Activated naive CD8-positive, alpha-beta T cell treated with anti-CD3 and anti-CD28 coated beads, Interleukin-2, amount 50 U/mL, for 24 hours (primary cell): ENCODE measurements around the gene HYLS1.

ENCODE experiments used
- ATAC-seq: fragments of 150-1000 bp; cut with Tn5 transposase; one replicate; pipeline ENCODE4 v1.10.0; 2021
- DNase-seq: peaks from one replicate; pipeline ENCODE4 v3.0.0; 2021
- H3K27ac Mint-ChIP-seq: one replicate; pipeline ENCODE4 v1.8.0; 2021; ENCODE audit warnings: mild to moderate bottlenecking, mixed read lengths
- H3K27me3 Mint-ChIP-seq: one replicate; pipeline ENCODE4 v1.8.0; 2021; ENCODE audit warnings: mixed read lengths
- H3K36me3 Mint-ChIP-seq: one replicate; pipeline ENCODE4 v1.8.0; 2021; ENCODE audit warnings: low read depth, mixed read lengths
- H3K4me1 Mint-ChIP-seq: one replicate; pipeline ENCODE4 v1.8.0; 2021; ENCODE audit warnings: mixed read lengths
- H3K4me3 Mint-ChIP-seq: one replicate; pipeline ENCODE4 v1.8.0; 2021; ENCODE audit warnings: mild to moderate bottlenecking, moderate library complexity, mixed read lengths
- H3K9me3 Mint-ChIP-seq: one replicate; pipeline ENCODE4 v1.8.0; 2021; ENCODE audit warnings: mixed read lengths

Gene HYLS1

DNA sequence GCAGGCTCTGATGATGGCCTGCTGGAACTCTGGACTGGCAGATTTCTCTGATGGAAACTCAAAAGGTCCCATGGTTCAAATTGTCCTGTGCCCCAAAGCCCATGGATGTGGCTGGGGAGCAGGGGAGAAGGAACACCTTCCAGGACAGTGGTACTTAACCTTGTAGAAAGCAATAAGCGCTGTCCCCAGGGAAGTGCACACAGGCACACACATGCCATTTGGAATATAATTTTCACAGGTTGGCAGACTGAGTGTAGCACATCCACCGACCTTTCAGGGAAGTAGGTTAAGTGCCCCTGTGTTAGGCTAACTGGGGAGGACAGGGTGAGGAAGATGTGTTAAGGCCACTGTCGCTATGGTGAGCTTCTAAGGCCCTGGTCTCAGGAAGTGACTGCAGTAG lies 34.7 kb downstream of the HYLS1 start:
- ATAC-seq: no peak
- no peaks in the 10 kb centered on the region for H3K36me3 Mint-ChIP-seq

DNA sequence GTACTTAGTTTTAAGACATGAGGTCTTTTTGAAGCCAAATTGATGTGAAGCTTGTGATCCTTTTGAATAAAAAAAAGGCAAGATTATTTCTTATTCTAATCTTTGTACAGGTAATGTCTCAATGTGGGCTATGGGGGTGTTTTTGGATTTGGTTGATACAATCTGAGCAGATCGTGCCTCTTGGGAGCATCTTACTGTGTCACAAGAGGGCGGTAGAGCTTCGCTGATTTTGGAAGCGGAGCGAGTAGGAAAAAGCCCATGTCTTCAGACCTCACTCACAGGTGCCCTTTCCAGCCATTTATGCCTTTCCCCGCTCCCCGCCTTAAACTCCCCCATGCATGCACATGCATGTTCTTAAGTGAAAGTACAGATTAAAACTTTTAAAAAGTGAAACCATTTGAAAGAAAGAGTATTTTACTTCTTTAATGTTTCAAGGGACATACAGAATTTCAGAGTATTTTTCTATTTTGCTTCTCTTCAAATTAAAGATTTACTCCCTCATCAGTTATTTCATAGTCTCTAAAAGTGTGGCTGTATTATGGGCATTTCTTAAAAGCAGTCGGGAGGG lies 35.6 kb downstream of the HYLS1 start:
- Mint-ChIP-seq H3K27ac (no peak overlapping the region), H3K9me3 (no peaks in the 10 kb centered on the region), H3K36me3 (no peaks in the 10 kb centered on the region), H3K4me1 (no peaks in the 10 kb centered on the region), H3K4me3 (no peak overlapping the region), H3K27me3 (peaks cover 13% of the 10 kb centered on the region)
- ATAC-seq (peak; percentile 68), DNase-seq (peak; percentile 51)

More for the DNA sequence above, 34.7 kb downstream of the HYLS1 start:
- DNase-seq: no peak
- H3K9me3 Mint-ChIP-seq: no peaks in the 10 kb centered on the region
- no peaks in the 10 kb centered on the region for H3K4me1 Mint-ChIP-seq
- H3K27me3 Mint-ChIP-seq: peaks cover 16% of the 10 kb centered on the region
- H3K27ac Mint-ChIP-seq: no peak overlapping the region
- H3K4me3 Mint-ChIP-seq: no peak overlapping the region

DNA sequence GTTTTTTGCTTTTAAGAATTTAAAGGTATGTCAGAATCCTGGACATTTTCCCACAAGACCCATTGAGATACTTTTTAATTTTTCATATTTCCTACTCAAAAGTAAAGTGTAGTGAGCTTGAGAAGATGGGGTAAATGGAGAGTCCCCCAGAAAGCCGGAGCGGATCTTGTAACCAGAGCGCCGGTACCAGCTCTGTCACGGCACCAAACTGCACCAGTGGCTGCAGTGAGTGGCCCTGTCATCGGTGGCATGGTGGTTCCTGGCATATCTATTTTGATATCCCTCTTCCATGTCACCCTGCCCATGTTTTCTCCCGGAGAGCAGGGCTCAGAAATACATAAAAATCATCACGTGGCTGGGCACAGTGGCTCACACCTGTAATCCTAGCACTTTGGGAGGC lies 36.2 kb downstream of the HYLS1 start:
- Mint-ChIP-seq H3K36me3 (no peaks in the 10 kb centered on the region), H3K4me3 (no peak overlapping the region), H3K27me3 (peaks cover 11% of the 10 kb centered on the region), H3K9me3 (no peaks in the 10 kb centered on the region), H3K4me1 (no peaks in the 10 kb centered on the region), H3K27ac (no peak overlapping the region)
- ATAC-seq (no peak), DNase-seq (no peak)

DNA sequence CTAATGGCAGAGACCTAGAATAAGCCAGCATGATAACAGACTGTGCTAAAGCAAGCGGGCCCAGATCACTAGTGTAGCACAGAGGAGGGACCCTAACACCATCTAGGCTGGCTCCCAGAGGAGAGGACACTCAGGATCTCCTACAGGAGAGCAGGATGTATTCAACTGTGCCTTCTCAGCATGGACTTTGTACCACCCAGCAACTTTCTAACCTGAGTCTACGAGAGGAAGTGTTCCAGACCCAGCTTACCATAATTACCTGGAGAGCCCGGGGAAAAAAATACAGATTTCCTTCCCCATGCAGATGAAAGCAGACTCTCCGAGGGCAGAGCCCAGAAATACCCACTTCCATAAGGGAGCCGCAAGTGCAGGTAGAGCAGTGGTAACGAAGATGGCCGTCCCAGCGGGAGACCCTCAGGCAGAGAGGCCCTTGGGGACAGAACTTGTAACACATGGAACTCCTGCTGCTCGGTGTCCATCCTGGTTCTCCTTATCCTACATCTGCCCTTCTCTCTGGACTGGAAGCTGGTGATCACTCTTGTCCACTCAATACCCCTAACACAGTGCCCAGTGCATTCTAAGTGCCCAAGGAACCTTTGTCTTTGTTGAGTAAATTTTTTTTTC lies 37.0 kb downstream of the HYLS1 start:
- no peak overlapping the region for H3K27ac Mint-ChIP-seq
- DNase-seq (no peak), ATAC-seq (no peak)
- no peaks in the 10 kb centered on the region for H3K36me3 Mint-ChIP-seq
- H3K27me3 Mint-ChIP-seq: peaks cover 7% of the 10 kb centered on the region
- no peaks in the 10 kb centered on the region for H3K9me3 Mint-ChIP-seq
- no peaks in the 10 kb centered on the region for H3K4me1 Mint-ChIP-seq
- H3K4me3 Mint-ChIP-seq: no peak overlapping the region

DNA sequence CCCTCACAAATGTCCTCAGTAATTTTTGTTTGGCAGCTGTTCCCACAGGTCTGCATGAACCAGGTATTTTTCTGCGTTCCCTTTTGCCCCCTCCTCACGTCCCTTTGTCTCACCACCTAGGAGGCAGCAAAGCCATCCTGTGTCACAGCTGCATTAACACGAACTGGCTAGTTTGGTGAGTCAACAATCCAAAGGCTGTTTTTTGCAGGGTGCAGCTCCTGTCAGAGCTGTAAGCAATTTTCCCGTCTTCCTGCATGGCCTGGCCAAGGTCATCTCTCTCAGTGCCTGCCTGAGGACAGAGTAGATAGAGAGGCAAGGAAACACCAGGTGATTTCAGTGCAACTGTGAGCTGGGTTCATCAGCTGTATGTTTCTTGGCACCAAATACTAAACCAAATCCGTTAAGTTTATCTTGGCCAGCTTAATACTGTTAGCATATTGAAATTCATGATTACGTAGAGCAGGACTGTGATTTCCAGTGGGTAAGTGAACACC lies 37.8 kb downstream of the HYLS1 start:
- DNase-seq (no peak), ATAC-seq (no peak)
- Mint-ChIP-seq H3K4me3 (no peak overlapping the region), H3K36me3 (no peaks in the 10 kb centered on the region), H3K9me3 (no peaks in the 10 kb centered on the region), H3K4me1 (no peaks in the 10 kb centered on the region), H3K27ac (no peak overlapping the region), H3K27me3 (peaks cover 7% of the 10 kb centered on the region)

DNA sequence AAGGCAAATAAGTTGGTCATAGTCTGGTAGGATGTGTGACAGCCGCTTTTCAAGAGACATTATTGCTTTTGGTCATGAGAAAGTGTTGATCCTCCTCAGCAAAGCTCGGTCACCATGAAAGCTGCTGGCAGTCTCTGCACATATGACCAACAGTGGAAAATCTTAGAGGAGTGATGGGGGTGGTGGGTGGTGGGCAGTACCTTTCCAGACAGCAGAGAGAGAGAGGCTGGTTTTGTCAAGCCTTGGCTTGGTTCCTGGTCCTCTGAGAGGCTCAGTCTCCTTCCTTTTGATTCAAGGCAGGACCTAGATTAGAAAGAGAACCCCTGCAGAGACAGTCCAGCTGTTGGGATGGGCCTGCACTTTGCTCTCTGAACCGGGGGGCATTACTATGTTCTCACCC lies 38.3 kb downstream of the HYLS1 start:
- ATAC-seq (no peak), DNase-seq (no peak)
- Mint-ChIP-seq H3K27me3 (peaks cover 4% of the 10 kb centered on the region), H3K9me3 (no peaks in the 10 kb centered on the region), H3K36me3 (no peaks in the 10 kb centered on the region), H3K4me1 (no peaks in the 10 kb centered on the region), H3K27ac (no peak overlapping the region), H3K4me3 (no peak overlapping the region)

DNA sequence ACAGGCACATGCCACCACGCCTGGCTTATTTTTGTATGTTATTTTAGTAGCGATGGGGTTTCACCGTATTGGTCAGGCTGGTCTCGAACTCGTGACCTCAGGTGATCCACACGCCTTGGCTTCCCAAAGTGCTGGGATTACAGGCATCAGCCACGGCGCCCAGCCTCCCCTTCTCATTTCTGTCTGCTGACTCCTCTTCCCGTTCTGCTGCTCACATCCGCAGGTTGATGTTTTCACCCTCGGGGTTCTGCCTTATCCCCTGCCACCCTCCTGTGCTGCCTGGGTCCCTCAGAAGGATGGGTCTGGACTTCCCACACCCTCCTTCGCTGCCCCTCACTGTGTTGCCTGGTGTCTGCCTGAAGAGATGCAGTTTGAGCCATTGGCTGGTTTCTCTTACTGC lies 39.2 kb downstream of the HYLS1 start:
- Mint-ChIP-seq H3K9me3 (no peaks in the 10 kb centered on the region), H3K36me3 (no peaks in the 10 kb centered on the region), H3K27ac (no peak overlapping the region)

DNA sequence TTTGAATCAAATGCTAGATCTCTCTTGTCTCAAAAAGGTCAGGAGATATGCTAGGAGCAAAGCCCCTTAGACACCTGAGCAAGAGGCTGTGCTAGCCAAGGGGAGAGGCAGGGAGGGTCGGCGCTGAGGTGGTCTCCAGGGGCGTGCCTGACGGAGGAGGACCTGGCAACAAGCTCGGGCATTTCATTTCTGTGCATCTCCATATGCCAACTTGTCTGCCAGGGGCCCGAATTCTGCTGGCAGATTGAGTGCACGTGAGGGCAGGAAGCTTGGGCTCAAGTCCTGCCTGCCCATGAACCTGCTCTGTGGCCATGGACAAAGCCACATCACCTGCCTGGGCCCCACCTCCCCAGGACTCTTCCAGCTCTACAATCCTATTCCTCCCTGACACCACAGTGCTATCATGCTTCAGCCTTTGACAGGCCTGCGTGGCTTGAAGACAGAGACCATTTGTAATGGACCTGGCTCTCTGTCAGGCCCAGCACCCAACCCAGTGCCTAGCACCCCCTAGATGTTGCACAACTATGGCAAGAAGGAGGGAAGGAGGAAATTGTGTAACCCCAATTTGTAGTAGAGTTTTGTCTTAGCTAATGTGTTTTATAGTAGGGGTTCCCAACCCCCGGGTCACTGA lies 42.1 kb downstream of the HYLS1 start:
- Mint-ChIP-seq H3K9me3 (no peaks in the 10 kb centered on the region), H3K27me3 (peaks cover 5% of the 10 kb centered on the region)

More for the DNA sequence above, 39.2 kb downstream of the HYLS1 start:
- peaks cover 4% of the 10 kb centered on the region for H3K27me3 Mint-ChIP-seq
- DNase-seq: no peak
- H3K4me1 Mint-ChIP-seq: no peaks in the 10 kb centered on the region
- no peak for ATAC-seq
- H3K4me3 Mint-ChIP-seq: no peak overlapping the region

DNA sequence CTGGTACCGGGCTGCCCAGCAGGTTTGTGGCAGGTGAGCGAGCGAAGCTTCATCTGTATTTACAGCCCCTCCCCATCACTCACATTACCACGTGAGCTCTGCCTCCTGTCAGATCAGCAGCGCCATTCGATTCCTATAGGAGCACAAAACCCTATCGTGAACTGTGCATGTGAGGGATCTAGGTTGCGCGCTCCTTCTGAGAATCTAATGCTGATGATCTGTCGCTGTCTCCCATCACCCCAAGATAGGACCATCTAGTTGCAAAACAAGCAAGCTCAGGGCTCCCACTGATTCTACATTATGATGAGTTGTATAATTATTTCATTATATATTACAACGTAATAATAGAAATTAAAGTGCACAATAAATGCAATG lies 42.6 kb downstream of the HYLS1 start:
- Mint-ChIP-seq H3K36me3 (no peaks in the 10 kb centered on the region), H3K27me3 (peaks cover 5% of the 10 kb centered on the region), H3K4me1 (peaks cover 3% of the 10 kb centered on the region), H3K27ac (no peak overlapping the region), H3K4me3 (no peak overlapping the region), H3K9me3 (no peaks in the 10 kb centered on the region)
- ATAC-seq: no peak
- no peak for DNase-seq

More for the DNA sequence above, 42.1 kb downstream of the HYLS1 start:
- Mint-ChIP-seq H3K4me3 (no peak overlapping the region), H3K27ac (no peak overlapping the region), H3K36me3 (no peaks in the 10 kb centered on the region), H3K4me1 (peaks cover 3% of the 10 kb centered on the region)
- ATAC-seq (no peak), DNase-seq (no peak)

DNA sequence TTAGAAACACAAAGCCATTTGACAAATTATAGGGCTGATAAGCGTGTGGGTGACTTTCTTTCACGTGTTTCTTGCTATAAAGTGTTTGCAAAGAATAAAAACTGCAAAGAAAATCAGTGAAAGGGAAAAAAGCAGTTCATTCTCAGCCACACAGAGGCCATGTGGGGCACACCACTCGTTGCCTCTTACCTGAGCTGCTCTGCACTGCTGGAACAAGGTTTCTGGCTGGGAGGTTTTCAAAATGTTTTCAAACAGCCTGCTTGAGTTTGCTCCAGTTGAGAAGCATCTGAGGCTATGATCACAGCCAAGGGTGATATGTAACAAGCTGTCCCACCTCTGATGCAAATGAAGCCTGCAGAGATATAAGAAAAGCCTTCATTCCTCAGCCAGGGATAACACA lies 43.6 kb downstream of the HYLS1 start:
- no peak overlapping the region for H3K27ac Mint-ChIP-seq
- peaks cover 5% of the 10 kb centered on the region for H3K27me3 Mint-ChIP-seq
- no peaks in the 10 kb centered on the region for H3K36me3 Mint-ChIP-seq
- H3K4me3 Mint-ChIP-seq: no peak overlapping the region
- H3K9me3 Mint-ChIP-seq: no peaks in the 10 kb centered on the region
- H3K4me1 Mint-ChIP-seq: peaks cover 3% of the 10 kb centered on the region
- ATAC-seq (no peak), DNase-seq (no peak)

DNA sequence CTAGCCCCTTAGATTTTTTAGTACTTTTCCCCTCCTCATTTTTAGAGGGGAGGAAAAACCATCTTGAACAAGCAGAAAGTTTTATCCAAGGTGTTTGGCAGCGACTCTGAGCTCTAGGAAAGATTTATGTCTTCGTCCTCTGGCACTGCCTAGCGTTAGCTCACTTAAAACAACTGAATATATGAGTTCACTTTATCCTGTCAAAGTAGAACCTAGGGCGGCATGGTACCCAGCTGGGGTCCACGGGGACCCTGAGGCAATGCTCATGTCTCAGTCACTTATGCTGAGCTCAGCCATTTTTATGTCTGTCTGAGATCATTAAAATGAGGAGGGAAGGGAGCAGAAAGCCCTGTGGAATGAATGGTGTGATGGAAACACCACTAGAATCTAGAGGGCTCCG lies 44.2 kb downstream of the HYLS1 start:
- Mint-ChIP-seq H3K4me3 (no peak overlapping the region), H3K9me3 (no peaks in the 10 kb centered on the region), H3K36me3 (no peaks in the 10 kb centered on the region), H3K27me3 (peaks cover 5% of the 10 kb centered on the region), H3K4me1 (peaks cover 3% of the 10 kb centered on the region), H3K27ac (no peak overlapping the region)
- no peak for DNase-seq
- no peak for ATAC-seq

DNA sequence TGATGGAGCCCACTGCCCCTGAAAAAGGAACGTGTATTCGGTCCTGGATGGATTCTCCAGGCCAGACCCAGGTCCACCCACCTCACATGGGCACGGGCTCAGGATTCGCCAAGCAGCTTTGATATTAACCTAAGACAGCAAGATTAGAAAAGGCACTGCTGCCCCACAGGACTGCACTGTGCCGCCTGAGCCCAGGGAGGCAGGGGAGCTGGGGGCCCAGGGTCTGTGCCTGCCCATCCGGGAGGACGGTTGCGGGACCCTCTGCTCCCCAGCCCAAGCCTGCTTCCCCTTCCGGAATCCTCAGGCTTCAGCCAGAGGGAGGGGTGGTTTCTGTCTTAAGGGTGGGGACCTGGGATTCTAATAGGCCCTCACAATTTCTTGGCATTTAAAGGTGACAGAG lies 44.8 kb downstream of the HYLS1 start:
- Mint-ChIP-seq H3K27ac (no peak overlapping the region), H3K4me1 (peaks cover 3% of the 10 kb centered on the region), H3K36me3 (no peaks in the 10 kb centered on the region), H3K9me3 (no peaks in the 10 kb centered on the region), H3K27me3 (peaks cover 3% of the 10 kb centered on the region), H3K4me3 (no peak overlapping the region)
- no peak for DNase-seq
- ATAC-seq: no peak

DNA sequence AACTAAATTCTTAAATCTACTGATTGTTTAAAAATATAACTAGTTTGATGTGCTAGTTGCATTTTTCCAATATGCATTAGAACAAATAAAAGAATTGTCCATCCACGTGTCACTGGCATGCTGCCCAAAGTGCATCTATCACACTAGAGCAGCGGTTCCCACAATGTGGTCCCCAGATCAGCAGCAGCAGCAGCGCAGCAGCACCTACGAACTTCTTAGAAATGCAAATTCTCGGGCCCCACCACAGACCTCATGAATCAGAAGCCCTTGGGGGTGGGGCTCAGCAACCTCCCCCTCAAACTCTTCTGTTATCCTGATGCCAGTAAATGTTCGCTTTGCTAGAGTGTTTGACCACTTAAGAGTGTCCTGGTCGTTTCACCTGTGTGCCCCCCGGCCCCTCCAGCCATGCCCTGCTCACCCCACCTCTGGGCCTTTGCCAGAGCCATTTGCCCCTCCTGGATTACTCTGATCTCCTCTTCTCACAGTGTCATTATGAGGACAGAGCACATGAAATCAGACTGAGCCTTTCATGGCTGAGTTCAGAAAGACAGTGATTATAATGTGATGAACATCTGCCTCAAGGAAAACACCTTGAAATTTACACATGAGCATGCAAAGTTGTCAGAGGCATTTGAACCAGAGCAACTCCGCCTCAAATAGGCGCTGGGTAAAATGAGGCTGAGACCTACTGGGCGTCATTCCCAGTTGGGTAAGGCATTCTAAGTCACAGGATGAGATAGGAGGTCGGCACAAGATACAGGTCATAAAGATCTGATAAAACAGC lies 45.8 kb downstream of the HYLS1 start:
- Mint-ChIP-seq H3K27ac (no peak overlapping the region), H3K36me3 (no peaks in the 10 kb centered on the region), H3K9me3 (no peaks in the 10 kb centered on the region), H3K4me1 (peaks cover 3% of the 10 kb centered on the region), H3K4me3 (no peak overlapping the region), H3K27me3 (peaks cover 3% of the 10 kb centered on the region)
- DNase-seq (peak; percentile 44), ATAC-seq (peak; percentile 88)

DNA sequence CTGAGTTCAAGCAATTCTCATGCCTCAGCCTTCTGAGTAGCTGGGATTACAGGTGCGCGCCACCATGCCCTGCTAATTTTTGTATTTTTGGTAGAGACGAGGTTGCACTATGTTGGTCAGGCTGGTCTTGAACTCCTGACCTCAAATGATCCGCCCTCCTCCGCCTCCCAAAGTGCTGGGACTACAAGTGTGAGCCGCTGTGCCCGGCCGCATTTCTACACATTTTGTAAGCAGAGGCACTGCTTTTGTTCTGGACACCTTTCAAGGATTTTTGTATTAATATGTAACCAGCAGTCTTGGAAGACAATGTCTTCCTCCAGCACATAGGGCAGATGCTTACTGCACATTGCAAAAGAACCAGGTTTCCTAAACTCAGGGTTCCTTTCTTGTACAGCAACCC lies 47.0 kb downstream of the HYLS1 start:
- DNase-seq (no peak), ATAC-seq (no peak)
- Mint-ChIP-seq H3K4me3 (no peak overlapping the region), H3K4me1 (peaks cover 6% of the 10 kb centered on the region), H3K27ac (no peak overlapping the region), H3K27me3 (peaks cover 3% of the 10 kb centered on the region), H3K36me3 (no peaks in the 10 kb centered on the region), H3K9me3 (no peaks in the 10 kb centered on the region)

DNA sequence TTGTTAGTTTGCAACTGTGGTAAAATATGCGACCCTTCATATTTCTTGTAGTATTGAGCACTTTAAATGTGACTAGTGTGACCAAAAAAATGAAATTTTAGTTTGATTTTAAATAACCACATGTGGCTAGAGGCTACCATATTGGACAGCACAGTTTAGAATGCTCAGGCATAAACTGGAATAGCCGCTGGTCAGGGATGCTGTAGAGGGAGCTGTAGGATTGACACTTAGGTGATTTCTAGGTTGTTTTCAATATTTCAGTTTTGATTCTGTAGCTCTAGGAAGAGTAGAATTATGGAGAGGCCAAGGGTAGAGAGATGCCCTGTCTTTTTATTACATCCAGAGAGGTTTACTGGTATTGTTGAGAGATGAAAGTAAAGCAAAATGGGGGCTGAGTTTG lies 47.6 kb downstream of the HYLS1 start:
- Mint-ChIP-seq H3K4me3 (no peak overlapping the region), H3K9me3 (no peaks in the 10 kb centered on the region), H3K27me3 (peaks cover 1% of the 10 kb centered on the region), H3K36me3 (no peaks in the 10 kb centered on the region), H3K27ac (no peak overlapping the region), H3K4me1 (peaks cover 6% of the 10 kb centered on the region)
- DNase-seq (no peak), ATAC-seq (no peak)
